ENCODE data around the gene CNOT6. TPM values are rescaled to one million over a fixed set of nuclear protein-coding genes. Genes with fewer than 3 reads are reported as not detected.

CNOT6 gene
- total and polyA plus RNA-seq, 2 experiments from 2014 or later: 13.2 to 20.3 TPM

- Histone ChIP-seq H3K27ac (no peak overlapping the region), H3K4me1 (ENCODE audit: low read depth) (peaks cover 7% of the 10 kb centered on the region), H3K36me3 (no peaks in the 10 kb centered on the region), H3K4me3 (no peak overlapping the region), H3K27me3 (peaks cover 45% of the 10 kb centered on the region), H3K9me3 (ENCODE audit: low read depth) (no peaks in the 10 kb centered on the region)
- DNase-seq (ENCODE audit: low read depth in 1 of 2, low spot score in 1 of 2): no peak
- TF ChIP-seq CTCF (IDR thresholded peaks at IDR 0.05; ENCODE audit: low read depth, low read length): no peak
Observed at GRCh38 chr5:180594311-180595045, 100.3 kb downstream of the CNOT6 start.

DNA sequence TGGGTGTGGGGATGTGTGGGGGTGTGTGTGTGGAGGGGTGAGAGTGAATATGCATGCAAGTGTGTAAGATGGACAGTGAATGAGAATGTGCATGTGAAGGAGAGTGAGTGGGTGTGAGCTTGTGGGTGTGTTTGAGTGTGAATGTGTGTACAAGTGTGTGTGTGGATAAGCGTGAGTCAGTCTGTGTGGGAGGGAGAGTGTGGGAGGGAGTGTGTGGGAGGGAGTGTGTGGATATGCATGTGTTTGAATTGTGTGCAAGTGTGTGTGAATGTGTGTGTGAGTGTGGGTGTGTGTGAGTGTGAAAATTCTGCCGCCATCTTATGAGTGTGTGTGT, 100.8 kb downstream of the CNOT6 start:
- no peaks in the 10 kb centered on the region for H3K36me3 ChIP-seq
- no peak for DNase-seq (ENCODE audit: low read depth in 1 of 2, low spot score in 1 of 2)
- H3K4me1 ChIP-seq (ENCODE audit: low read depth): peaks cover 7% of the 10 kb centered on the region
- H3K27ac ChIP-seq: no peak overlapping the region
- no peaks in the 10 kb centered on the region for H3K9me3 ChIP-seq (ENCODE audit: low read depth)
- TF ChIP-seq CTCF (IDR thresholded peaks at IDR 0.05; ENCODE audit: low read depth, low read length): no peak
- H3K4me3 ChIP-seq: no peak overlapping the region
- peaks cover 39% of the 10 kb centered on the region for H3K27me3 ChIP-seq

DNA sequence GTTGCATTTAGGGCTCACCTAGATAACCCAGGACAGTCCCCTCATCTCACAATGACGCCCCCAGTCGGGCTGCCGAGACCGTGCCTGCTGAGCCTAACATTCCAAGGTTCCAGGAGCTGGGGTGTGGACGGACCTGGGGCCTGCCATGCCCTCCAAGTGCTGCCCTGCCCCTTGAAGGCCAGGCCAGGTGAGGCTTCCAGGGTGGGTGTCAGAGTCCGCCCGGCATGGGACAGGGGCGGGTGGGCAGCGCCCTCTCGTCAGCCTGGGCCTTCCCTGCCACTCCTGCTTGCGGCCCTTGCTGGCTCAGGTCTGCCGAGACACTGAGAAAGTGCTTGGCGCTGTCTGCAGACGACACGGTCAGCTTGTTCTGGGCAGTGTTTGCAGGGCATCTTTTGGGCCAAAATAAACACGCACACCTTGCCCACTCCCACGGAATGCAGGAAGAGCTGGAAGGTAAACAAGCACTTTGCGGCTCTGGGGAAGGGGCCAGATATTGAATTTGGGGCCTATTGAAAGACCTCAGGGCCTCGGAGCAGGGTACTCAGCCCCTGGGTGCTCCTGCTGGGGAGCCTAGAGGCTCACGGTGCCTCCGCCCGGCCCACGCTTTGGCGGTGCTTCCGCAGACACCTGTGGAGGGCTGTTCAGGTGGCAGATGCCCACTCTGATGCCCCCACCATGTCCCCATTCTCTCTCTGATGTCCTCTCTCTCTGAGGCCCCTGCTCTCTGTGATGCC, 101.4 kb downstream of the CNOT6 start:
- no peak for DNase-seq (ENCODE audit: low read depth in 1 of 2, low spot score in 1 of 2)
- H3K9me3 ChIP-seq (ENCODE audit: low read depth): no peaks in the 10 kb centered on the region
- peaks cover 7% of the 10 kb centered on the region for H3K4me1 ChIP-seq (ENCODE audit: low read depth)

DNA sequence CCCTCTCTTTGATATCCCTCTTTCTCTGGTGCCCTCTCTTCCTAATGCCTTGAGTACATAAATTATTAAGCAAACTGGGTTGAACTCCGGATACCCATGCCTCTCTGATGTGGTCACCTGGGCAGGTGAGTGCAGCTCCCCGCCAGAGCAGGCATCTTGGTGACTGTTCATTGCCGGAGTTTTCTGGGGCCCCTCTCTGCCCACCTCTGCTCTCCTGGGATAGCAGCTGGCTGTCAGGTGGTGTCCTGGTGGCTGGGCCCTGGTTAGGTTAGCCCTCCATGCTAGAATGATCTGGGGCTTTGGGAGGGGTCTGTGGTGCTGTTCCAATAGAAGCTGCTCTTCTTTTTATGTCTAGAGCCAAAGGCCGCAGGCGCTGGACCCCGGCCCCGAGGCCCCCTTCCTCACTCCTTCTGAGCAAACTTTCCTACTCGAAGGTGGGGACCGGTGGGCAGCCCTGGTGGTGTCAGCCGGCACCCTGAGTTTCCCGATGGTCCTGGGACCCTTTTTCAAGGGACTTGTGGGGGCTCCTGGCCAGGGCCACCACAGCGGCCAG, 102.0 kb downstream of the CNOT6 start:
- Histone ChIP-seq H3K27me3 (peaks cover 28% of the 10 kb centered on the region), H3K36me3 (no peaks in the 10 kb centered on the region), H3K4me3 (no peak overlapping the region), H3K4me1 (ENCODE audit: low read depth) (peaks cover 1% of the 10 kb centered on the region), H3K27ac (no peak overlapping the region), H3K9me3 (ENCODE audit: low read depth) (no peaks in the 10 kb centered on the region)
- no peak for TF ChIP-seq CTCF (IDR thresholded peaks at IDR 0.05; ENCODE audit: low read depth, low read length)
- DNase-seq (ENCODE audit: low read depth in 1 of 2, low spot score in 1 of 2): no peak

More for the DNA sequence above, 101.4 kb downstream of the CNOT6 start:
- Histone ChIP-seq H3K27ac (no peak overlapping the region), H3K4me3 (no peak overlapping the region), H3K27me3 (peaks cover 34% of the 10 kb centered on the region), H3K36me3 (no peaks in the 10 kb centered on the region)
- no peak for TF ChIP-seq CTCF (IDR thresholded peaks at IDR 0.05; ENCODE audit: low read depth, low read length)

- Histone ChIP-seq H3K4me3 (no peak overlapping the region), H3K4me1 (ENCODE audit: low read depth) (no peaks in the 10 kb centered on the region), H3K36me3 (no peaks in the 10 kb centered on the region), H3K27me3 (peaks cover 22% of the 10 kb centered on the region), H3K27ac (no peak overlapping the region), H3K9me3 (ENCODE audit: low read depth) (no peaks in the 10 kb centered on the region)
- DNase-seq (ENCODE audit: low read depth in 1 of 2, low spot score in 1 of 2): no peak
- no peak for TF ChIP-seq CTCF (IDR thresholded peaks at IDR 0.05; ENCODE audit: low read depth, low read length)
Observed at GRCh38 chr5:180596668-180597231, 102.6 kb downstream of the CNOT6 start.
